Measurements from ENCODE around the gene RAB31.

DNA sequence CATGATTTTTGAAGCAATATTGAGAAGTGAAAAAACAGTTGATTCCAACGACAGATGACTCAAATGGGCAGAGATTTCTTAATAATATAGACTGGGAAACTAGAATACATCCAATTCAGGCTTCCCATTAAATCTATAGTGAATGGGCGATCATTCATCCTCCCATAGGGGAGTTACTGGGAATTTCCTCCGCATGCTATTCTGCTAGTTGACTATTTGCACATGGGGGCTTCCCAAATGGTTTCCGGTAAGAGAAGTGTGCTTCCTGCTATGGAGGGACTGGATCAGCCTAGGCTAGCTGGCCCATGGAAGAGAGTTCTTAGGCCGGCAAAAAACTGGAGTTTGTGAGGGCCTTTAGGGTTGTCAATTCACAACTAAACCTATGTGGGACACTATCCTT lies 203.1 kb downstream of the RAB31 start:
- no peak for TF ChIP-seq ZBTB20 (tag by site-specific recombination; IDR thresholded peaks at IDR 0.05)
- no peak for TF ChIP-seq ZNF830 (tag by site-specific recombination; IDR thresholded peaks at IDR 0.05; ENCODE audit: low read depth)
- TF ChIP-seq ZNF514 (tag by site-specific recombination; IDR thresholded peaks at IDR 0.05) = no peak
